Kidney (tissue), 14 donors: Measurements from ENCODE around the gene TACC3. TPM values are rescaled to one million over a fixed set of nuclear protein-coding genes. Genes with fewer than 3 reads are reported as not detected.

ENCODE experiments used
- DNase-seq, 5 donors: peaks; one replicate each; pipeline ENCODE4 v3.0.0-alpha.2; 2013 to 2020
- FAIRE-seq: peaks from 2 replicates; lab custom pipeline; 2012; peaks lifted over from hg19 to GRCh38; lab: Jason Lieb, UNC
- H3K27ac ChIP-seq, 2 donors: one replicate each; pipeline ENCODE4 v1.7.0; 2013; ENCODE audit warnings: low read depth in 2 of 2, low read length in 2 of 2, inconsistent platforms in 1 of 2
- H3K27me3 ChIP-seq: one replicate; pipeline ENCODE4 v1.7.1; 2013; ENCODE audit warnings: low read length, inconsistent platforms; ENCODE audit not compliant: control insufficient read depth, insufficient read depth
- H3K36me3 ChIP-seq, 3 donors: one replicate each; pipeline versions ENCODE4 v1.7.0 to v1.7.1; 2013; ENCODE audit warnings: low read length in 3 of 3, control low read depth in 1 of 3, inconsistent platforms in 1 of 3; ENCODE audit not compliant: insufficient read depth in 3 of 3, control insufficient read depth in 2 of 3
- H3K4me1 ChIP-seq, 3 donors: one replicate each; pipeline versions ENCODE4 v1.7.0 to v1.7.1; 2013; ENCODE audit warnings: low read length in 3 of 3, inconsistent platforms in 1 of 3, low read depth in 1 of 3; ENCODE audit not compliant: control insufficient read depth in 2 of 3, insufficient read depth in 2 of 3
- H3K4me3 ChIP-seq, 3 donors: one replicate each; pipeline versions ENCODE4 v1.7.0 to v1.8.1; 2013; ENCODE audit warnings: low read length in 3 of 3, control low read depth in 1 of 3, inconsistent platforms in 1 of 3
- H3K9ac ChIP-seq, 3 donors: one replicate each; pipeline versions ENCODE4 v1.7.0 to v1.7.1; 2013; ENCODE audit warnings: low read length in 3 of 3, control low read depth in 1 of 3, inconsistent platforms in 1 of 3
- H3K9me3 ChIP-seq, 3 donors: one replicate each; pipeline versions ENCODE4 v1.7.0 to v1.7.1; 2013; ENCODE audit warnings: low read length in 3 of 3, control low read depth in 1 of 3, inconsistent platforms in 1 of 3; ENCODE audit not compliant: control insufficient read depth in 2 of 3, insufficient read depth in 1 of 3
- CTCF ChIP-seq: IDR thresholded peaks from 3 replicates; pipeline ENCODE4 v1.5.1; 2012; ENCODE audit warnings: mild to moderate bottlenecking, moderate library complexity, borderline replicate concordance; ENCODE audit not compliant: insufficient read depth; ENCODE audit errors: extremely low read depth
- intact Hi-C: fragments of 100-400 bp; cut with DNase I; formaldehyde crosslinking; loops from one replicate; pipeline ENCODE4 v1.11.1; 2022
- polyA plus RNA-seq: library from polyadenylated mRNA; stranded (reverse); fragments of 350-450 nt; fragmentation: Illumina TruSeq; extraction: RNeasy Lipid Tissue Mini Kit (QIAGEN cat#74804); gene quantifications from one replicate; pipeline ENCODE4 v1.2.3, GENCODE V29; 2014; ENCODE audit warnings: low read depth, low replicate concordance; ENCODE audit not compliant: insufficient read depth
- total RNA-seq: library from RNA; stranded (reverse); fragmentation: NEBNext Ultra II Directional; extraction: Animal tissue kit (Norgen Biotek cat#: 25700); gene quantifications from one replicate; pipeline ENCODE4 v1.2.1, GENCODE V29; 2021
- donor health status: control.
- donor health status: control.
- donor health status: control.
- donor health status: control.
- donor health status: control.
- donor health status: DM: yes; HTN: yes; CAD: no.
- donor health status: Normal renal cell carcinoma (clear cell type).

TACC3 gene
- total and polyA plus RNA-seq, 2 donors from 2014 or later = 4.9 to 12.2 TPM

GRCh38 chr4:1717129-1718094 lies 3.9 kb upstream of the TACC3 start:
- intact Hi-C loops = no loop called here
- FAIRE-seq (no peak), DNase-seq (peak in 1 of 5 donors; percentile 73)
- Histone ChIP-seq H3K4me1 (peaks cover 0 to 34% (median 0%) of the 10 kb centered on the region in 3 donors), H3K9ac (no peak overlapping the region), H3K27me3 (no peaks in the 10 kb centered on the region), H3K4me3 (no peak overlapping the region), H3K9me3 (no peaks in the 10 kb centered on the region), H3K36me3 (no peaks in the 10 kb centered on the region), H3K27ac (peak overlapping the region in 1 of 2 donors; percentile 43)
- no peak for TF ChIP-seq CTCF

- TF ChIP-seq CTCF = no peak
- peaks cover 0 to 29% (median 0%) of the 10 kb centered on the region in 3 donors for H3K4me1 ChIP-seq
- DNase-seq (peak in 1 of 5 donors; percentile 70), FAIRE-seq (no peak)
- H3K4me3 ChIP-seq = no peak overlapping the region
- peak overlapping the region in 1 of 2 donors; percentile 43 for H3K27ac ChIP-seq
- no peaks in the 10 kb centered on the region for H3K36me3 ChIP-seq
- H3K9ac ChIP-seq = no peak overlapping the region
- H3K27me3 ChIP-seq = no peaks in the 10 kb centered on the region
- intact Hi-C loops = no loop called here
- H3K9me3 ChIP-seq = no peaks in the 10 kb centered on the region
Observed at GRCh38 chr4:1718095-1718850, 3.0 kb upstream of the TACC3 start.

- Histone ChIP-seq H3K9me3 (no peaks in the 10 kb centered on the region), H3K36me3 (no peaks in the 10 kb centered on the region), H3K27ac (peak overlapping the region; percentile 83 to 88), H3K4me1 (peaks cover 0 to 27% (median 0%) of the 10 kb centered on the region in 3 donors), H3K9ac (peak overlapping the region; percentile 27 to 87 (median 29)), H3K27me3 (no peaks in the 10 kb centered on the region), H3K4me3 (peak overlapping the region; percentile 60 to 82 (median 76))
- DNase-seq (peak; percentile 34 to 91 (median 66)), FAIRE-seq (no peak)
- TF ChIP-seq CTCF = no peak
- intact Hi-C loops = no loop called here
Observed at GRCh38 chr4:1720163-1720983, 948 bp upstream of the TACC3 start.
